IMR-90 (cell line): Measurements from ENCODE around the gene RAB3C. TPM values are rescaled to one million over a fixed set of nuclear protein-coding genes. Genes with fewer than 3 reads are reported as not detected.

Experiments used
- ATAC-seq: fragments of 200-7000 bp; cut with Tn5 transposase; 2 replicates; pipeline ENCODE4 v1.9.1; 2020; ENCODE audit warnings: low read depth, mild to moderate bottlenecking, moderate library complexity
- BruUV-seq: library from RNA; stranded (reverse); fragments of 400-500 nt; replicated peaks from 2 replicates; lab custom pipeline; 2021; lab: Mats Ljungman, UMichigan
- CTCF ChIA-PET: fragments of 300-600 bp; formaldehyde crosslinking; extraction: SDS; loops from one replicate; lab custom pipeline; 2021; ENCODE audit warnings: antibody characterized with exemption; lab: Yijun Ruan, JAX
- POLR2A ChIA-PET: fragments of 300-600 bp; sonication (Branson Sonifier 250); formaldehyde crosslinking; loops from one replicate; lab custom pipeline; 2022; ENCODE audit warnings: antibody characterized with exemption; ENCODE audit not compliant: unreplicated experiment; lab: Charles Lee
- DNase-seq: peaks from one replicate; pipeline ENCODE4 v3.0.0; 2013
- H2AFZ ChIP-seq: replicated peaks from 2 replicates; pipeline ENCODE3; 2013; ENCODE audit warnings: low read length, mild to moderate bottlenecking; ENCODE audit not compliant: poor library complexity
- H2AK5ac ChIP-seq: 2 replicates; pipeline ENCODE4 v1.6.1; 2013; ENCODE audit warnings: low read depth, low read length, inconsistent platforms
- H2AK9ac ChIP-seq: replicated peaks from 2 replicates; pipeline ENCODE3; 2013; ENCODE audit warnings: mild to moderate bottlenecking, low read depth, low read length, moderate library complexity; ENCODE audit not compliant: poor library complexity
- H2BK120ac ChIP-seq: 2 replicates; pipeline ENCODE4 v1.6.1; 2013; ENCODE audit warnings: low read depth, low read length, inconsistent platforms
- H2BK15ac ChIP-seq: 3 replicates; pipeline ENCODE4 v1.6.1; 2013; ENCODE audit warnings: low read depth, low read length, inconsistent platforms
- H2BK20ac ChIP-seq: 2 replicates; pipeline ENCODE4 v1.6.1; 2013; ENCODE audit warnings: low read depth, mild to moderate bottlenecking, inconsistent platforms, low read length, moderate library complexity
- H2BK5ac ChIP-seq: 2 replicates; pipeline ENCODE4 v1.6.1; 2013; ENCODE audit warnings: mild to moderate bottlenecking, low read depth, low read length, inconsistent platforms; ENCODE audit not compliant: poor library complexity, severe bottlenecking
- H3K14ac ChIP-seq: replicated peaks from 2 replicates; pipeline ENCODE4 v1.6.1; 2013; ENCODE audit warnings: low read depth, low read length, inconsistent platforms
- H3K18ac ChIP-seq: 2 replicates; pipeline ENCODE4 v1.6.1; 2013; ENCODE audit warnings: low read depth, low read length, control low read depth
- H3K23ac ChIP-seq: 2 replicates; pipeline ENCODE4 v1.6.1; 2013; ENCODE audit warnings: low read depth, low read length, inconsistent platforms
- H3K27ac ChIP-seq: 2 replicates; pipeline ENCODE4 v1.5.1; 2013; ENCODE audit warnings: mild to moderate bottlenecking, control low read depth, low read length; ENCODE audit not compliant: insufficient read depth
- H3K27me3 ChIP-seq: 2 replicates; pipeline ENCODE4 v1.6.1; 2013; ENCODE audit warnings: low read length; ENCODE audit not compliant: control insufficient read depth, insufficient read depth
- H3K36me3 ChIP-seq: 2 replicates; pipeline ENCODE4 v1.6.1; 2013; ENCODE audit warnings: low read length, mixed read lengths; ENCODE audit not compliant: control insufficient read depth, insufficient read depth
- H3K4ac ChIP-seq: 2 replicates; pipeline ENCODE4 v1.6.1; 2013; ENCODE audit warnings: low read depth, low read length, inconsistent platforms
- H3K4me1 ChIP-seq: 2 replicates; pipeline ENCODE4 v1.6.1; 2013; ENCODE audit warnings: low read length, mixed read lengths; ENCODE audit not compliant: control insufficient read depth, insufficient read depth
- H3K4me2 ChIP-seq: 2 replicates; pipeline ENCODE4 v1.6.1; 2013; ENCODE audit warnings: low read depth, mild to moderate bottlenecking, control low read depth, low read length, moderate library complexity
- H3K4me3 ChIP-seq: 2 replicates; pipeline ENCODE4 v1.5.1; 2013; ENCODE audit warnings: low read depth, mild to moderate bottlenecking, control low read depth, low read length, moderate library complexity; ENCODE audit not compliant: insufficient read depth
- H3K56ac ChIP-seq: 2 replicates; pipeline ENCODE4 v1.6.1; 2013; ENCODE audit warnings: low read length, inconsistent platforms; ENCODE audit not compliant: insufficient read depth; ENCODE audit errors: extremely low read depth
- H3K79me1 ChIP-seq, 2 experiments: 2 replicates each; pipeline ENCODE4 v1.6.1; 2013; ENCODE audit warnings: low read length in 2 of 2, inconsistent platforms in 1 of 2, low read depth in 1 of 2
- H3K9ac ChIP-seq: 2 replicates; pipeline ENCODE4 v1.6.1; 2013; ENCODE audit warnings: low read depth, low read length, control low read depth
- H3K9me1 ChIP-seq: 2 replicates; pipeline ENCODE4 v1.6.1; 2013; ENCODE audit warnings: low read length, inconsistent platforms; ENCODE audit not compliant: insufficient read depth
- H3K9me3 ChIP-seq: 2 replicates; pipeline ENCODE4 v1.6.1; 2013; ENCODE audit warnings: low read length; ENCODE audit not compliant: control insufficient read depth, insufficient read depth
- H4K20me1 ChIP-seq: 2 replicates; pipeline ENCODE4 v1.6.1; 2013; ENCODE audit warnings: low read length, inconsistent platforms; ENCODE audit not compliant: insufficient read depth
- H4K5ac ChIP-seq: 2 replicates; pipeline ENCODE4 v1.6.1; 2013; ENCODE audit warnings: mild to moderate bottlenecking, low read depth, low read length, control low read depth
- H4K8ac ChIP-seq, 2 experiments: 2 replicates each; pipeline ENCODE4 v1.6.1; 2013; ENCODE audit warnings: low read depth in 2 of 2, low read length in 2 of 2, control low read depth in 1 of 2, inconsistent platforms in 1 of 2
- H4K91ac ChIP-seq: 2 replicates; pipeline ENCODE4 v1.6.1; 2013; ENCODE audit warnings: low read depth, low read length, inconsistent platforms; ENCODE audit not compliant: insufficient read depth
- CEBPB ChIP-seq: IDR thresholded peaks from 2 replicates; pipeline ENCODE4 v1.6.1; 2012; ENCODE audit warnings: low read depth, low read length, improper control_type of control experiment
- ELK1 ChIP-seq: fragments of 150-350 bp; IDR thresholded peaks from 2 replicates; pipeline ENCODE4 v1.6.1; 2016; ENCODE audit warnings: low read depth, mild to moderate bottlenecking, low read length, moderate library complexity, borderline replicate concordance
- FOS ChIP-seq: fragments of 150-350 bp; IDR thresholded peaks from 2 replicates; pipeline ENCODE4 v1.6.1; 2016; ENCODE audit warnings: low read depth, low read length
- MAZ ChIP-seq: IDR thresholded peaks from 2 replicates; pipeline ENCODE4 v1.6.1; 2012; ENCODE audit warnings: low read depth, mild to moderate bottlenecking, low read length, improper control_type of control experiment, moderate library complexity, borderline replicate concordance
- NFE2L2 ChIP-seq: fragments of 150-350 bp; IDR thresholded peaks from 2 replicates; pipeline ENCODE4 v1.6.1; 2016; ENCODE audit warnings: low read depth, mild to moderate bottlenecking, low read length
- POLR2A ChIP-seq: IDR thresholded peaks from 2 replicates; pipeline ENCODE4 v1.6.1; 2012; ENCODE audit warnings: mild to moderate bottlenecking, low read depth, low read length
- RCOR1 ChIP-seq: IDR thresholded peaks from 2 replicates; pipeline ENCODE4 v1.6.1; 2012; ENCODE audit warnings: mild to moderate bottlenecking, low read length, improper control_type of control experiment; ENCODE audit not compliant: insufficient replicate concordance
- SMC3 ChIP-seq: fragments of 150-350 bp; IDR thresholded peaks from 2 replicates; pipeline ENCODE4 v1.6.1; 2016; ENCODE audit warnings: low read depth, mild to moderate bottlenecking, antibody characterized with exemption, low read length, moderate library complexity
- USF2 ChIP-seq: fragments of 150-350 bp; IDR thresholded peaks from 2 replicates; pipeline ENCODE4 v1.6.1; 2017; ENCODE audit warnings: mild to moderate bottlenecking, antibody characterized with exemption, low read length, low read depth
- WGBS, 2 experiments: methylation state at CpG; one replicate each; pipeline versions ENCODE4 v1.1.5 to v1.1.7; 2013; ENCODE audit warnings: missing lambda C conversion rate in 2 of 2; ENCODE audit not compliant: insufficient read length in 1 of 2; ENCODE audit errors: extremely low coverage in 2 of 2; 5-methylcytosine and 5-hydroxymethylcytosine counted together
- dilution Hi-C: fragments of 300-500 bp; cut with HindIII; formaldehyde crosslinking; loops from one replicate; pipeline ENCODE4 v1.14.3; 2018; ENCODE audit warnings: low sequenced_read_pairs; ENCODE audit not compliant: unreplicated experiment
- in situ Hi-C: fragments of 300-500 bp; cut with MboI; formaldehyde crosslinking; loops from 3 replicates; pipeline ENCODE4 v1.14.3; 2019; ENCODE audit warnings: low sequenced_read_pairs, inconsistent platforms, mixed read lengths
- intact Hi-C: fragments of 100-400 bp; cut with micrococcal nuclease; formaldehyde crosslinking; loops from 2 replicates; pipeline ENCODE4 v1.10.0; 2022
- polyA plus RNA-seq, 3 experiments: library from polyadenylated mRNA; depleted of rRNA; stranded (reverse); fragments of >200 nt; gene quantifications; 2 replicates each; pipeline ENCODE4 v1.2.3, GENCODE V29; 2012; ENCODE audit warnings: low replicate concordance in 1 of 3
- total RNA-seq: library from RNA; depleted of rRNA; stranded (reverse); fragments of >200 nt; gene quantifications from 2 replicates; pipeline ENCODE4 v1.2.3, GENCODE V29; 2012

The RAB3C gene
- total and polyA plus RNA-seq, 2 of the 4 experiments (the other 2 are of a cell fraction) = not detected

GRCh38 chr5:58786711-58787303 lies 203.9 kb downstream of the RAB3C start:
- H4K8ac ChIP-seq = no peak overlapping the region
- no peaks in the 10 kb centered on the region for H3K4me1 ChIP-seq
- no peak overlapping the region for H3K18ac ChIP-seq
- no peak overlapping the region for H3K9ac ChIP-seq
- H2BK120ac ChIP-seq = no peak overlapping the region
- BruUV-seq = no TSS peak
- H3K14ac ChIP-seq = no peak overlapping the region
- ChIA-PET POLR2A (no interaction called here), CTCF (no interaction called here)
- in situ Hi-C loops (no loop called here), intact Hi-C loops (no loop called here), dilution Hi-C loops (no loop called here)
- H3K4me2 ChIP-seq = no peak overlapping the region
- H4K91ac ChIP-seq = no peak overlapping the region
- no peak overlapping the region for H3K4me3 ChIP-seq
- H2BK15ac ChIP-seq = no peak overlapping the region
- no peak overlapping the region for H4K5ac ChIP-seq
- DNase-seq (no peak), ATAC-seq (no peak)
- no peak overlapping the region for H3K4ac ChIP-seq
- no peak overlapping the region for H2AFZ ChIP-seq
- TF ChIP-seq NFE2L2 (no peak), SMC3 (no peak), MAZ (no peak), ELK1 (no peak), POLR2A (no peak), FOS (no peak), CEBPB (no peak), USF2 (no peak), RCOR1 (no peak)
- no peak overlapping the region for H2BK5ac ChIP-seq
- no peak overlapping the region for H3K27ac ChIP-seq
- no peak overlapping the region for H2AK9ac ChIP-seq
- no peaks in the 10 kb centered on the region; the same call in 1 of the 2 replicates for H3K27me3 ChIP-seq
- no peaks in the 10 kb centered on the region for H3K36me3 ChIP-seq
- WGBS, 2 experiments = 64% methylated on average over 4 of the region's 21 CpGs; no CpG with 5 or more reads in 1 of the 2 experiments
- H3K56ac ChIP-seq = no peak overlapping the region
- no peak overlapping the region for H2AK5ac ChIP-seq
- no peaks in the 10 kb centered on the region for H4K20me1 ChIP-seq
- H3K23ac ChIP-seq = no peak overlapping the region
- H3K79me1 ChIP-seq = no peaks in the 10 kb centered on the region
- no peaks in the 10 kb centered on the region for H3K9me1 ChIP-seq
- H3K9me3 ChIP-seq = no peaks in the 10 kb centered on the region
- no peak overlapping the region for H2BK20ac ChIP-seq
